Endothelial cell of umbilical vein (primary cell): ENCODE measurements around the gene VARS1. TPM values are rescaled to one million over a fixed set of nuclear protein-coding genes. Genes with fewer than 3 reads are reported as not detected.

Experiments used
- BruUV-seq: library from RNA; stranded (reverse); fragments of 400-500 nt; replicated peaks from 2 replicates; lab custom pipeline; 2021; lab: Mats Ljungman, UMichigan
- CTCF ChIA-PET: fragments of 300-600, 350-600 bp; sonication (Branson Sonifier 250); formaldehyde crosslinking; loops from one replicate; lab custom pipeline; 2021; ENCODE audit warnings: antibody characterized with exemption, inconsistent platforms; lab: Charles Lee
- POLR2A ChIA-PET: fragments of 300-600, 350-600 bp; sonication (Branson Sonifier 250); formaldehyde crosslinking; loops from one replicate; lab custom pipeline; 2021; ENCODE audit warnings: antibody characterized with exemption, inconsistent platforms; lab: Charles Lee
- DNase-seq: peaks from one replicate; pipeline ENCODE4 v3.0.0-alpha.2; 2011; ENCODE audit warnings: low read depth, low spot score
- FAIRE-seq: peaks from 2 replicates; lab custom pipeline; 2011; peaks lifted over from hg19 to GRCh38; lab: Jason Lieb, UNC
- H2AFZ ChIP-seq: 2 replicates; pipeline ENCODE4 v1.6.0; 2012; ENCODE audit warnings: low read depth, low read length, control low read depth, inconsistent platforms
- H3K27ac ChIP-seq: 2 replicates; pipeline ENCODE4 v1.5.1; 2011; ENCODE audit warnings: low read depth, mild to moderate bottlenecking, control low read depth, low read length, moderate library complexity; ENCODE audit not compliant: insufficient read depth
- H3K27me3 ChIP-seq, 2 experiments: 2 replicates each; pipeline versions ENCODE4 v1.6.0 to v1.6.1; 2011; ENCODE audit warnings: low read length in 2 of 2, mixed read lengths in 1 of 2; ENCODE audit not compliant: control insufficient read depth in 2 of 2, insufficient read depth in 2 of 2
- H3K36me3 ChIP-seq, 2 experiments: 2 replicates in 1 of 2; 3 replicates in 1 of 2; pipeline ENCODE4 v1.5.1; 2011; ENCODE audit warnings: low read length in 2 of 2, mild to moderate bottlenecking in 1 of 2, moderate library complexity in 1 of 2; ENCODE audit not compliant: control insufficient read depth in 2 of 2, insufficient read depth in 2 of 2; ENCODE audit errors: extremely low read depth in 1 of 2
- H3K4me1 ChIP-seq: 3 replicates; pipeline ENCODE4 v1.5.1; 2011; ENCODE audit warnings: mild to moderate bottlenecking, low read length; ENCODE audit not compliant: control insufficient read depth, insufficient read depth; ENCODE audit errors: extremely low read depth
- H3K4me2 ChIP-seq: 2 replicates; pipeline ENCODE4 v1.6.1; 2011; ENCODE audit warnings: low read length, control low read depth, mixed read lengths; ENCODE audit not compliant: insufficient read depth
- H3K4me3 ChIP-seq, 3 experiments: fragments of 200-600 bp in 1 of 3; sonication (generic), shearing (Covaris generic) in 1 of 3; replicated peaks in 1 of 3; 2 replicates each; pipeline ENCODE4 v1.5.1; 2011 to 2016; ENCODE audit warnings: control low read depth in 3 of 3, low read length in 3 of 3, mild to moderate bottlenecking in 2 of 3, inconsistent platforms in 1 of 3, low read depth in 1 of 3, moderate library complexity in 1 of 3; ENCODE audit not compliant: insufficient read depth in 1 of 3
- H3K79me2 ChIP-seq: 2 replicates; pipeline ENCODE4 v1.6.0; 2012; ENCODE audit warnings: low read length, inconsistent platforms; ENCODE audit not compliant: control insufficient read depth, insufficient read depth
- H3K9ac ChIP-seq: replicated peaks from 2 replicates; pipeline ENCODE3; 2011; ENCODE audit warnings: low read length, control low read depth; ENCODE audit not compliant: insufficient read depth; ENCODE audit errors: extremely low read depth
- H3K9me1 ChIP-seq: replicated peaks from 3 replicates; pipeline ENCODE4 v1.6.0; 2011; ENCODE audit warnings: mild to moderate bottlenecking, low read length; ENCODE audit not compliant: control insufficient read depth, insufficient read depth; ENCODE audit errors: extremely low read depth
- H3K9me3 ChIP-seq: replicated peaks from 2 replicates; pipeline ENCODE4 v1.5.1; 2012; ENCODE audit warnings: low read length, inconsistent platforms; ENCODE audit not compliant: control insufficient read depth, insufficient read depth
- H4K20me1 ChIP-seq: replicated peaks from 2 replicates; pipeline ENCODE3; 2011; ENCODE audit warnings: mild to moderate bottlenecking, low read length; ENCODE audit not compliant: control insufficient read depth, insufficient read depth; ENCODE audit errors: extremely low read depth
- EZH2 ChIP-seq: IDR thresholded peaks from 2 replicates; pipeline ENCODE4 v1.6.1; 2012; ENCODE audit warnings: borderline replicate concordance, low read depth, mild to moderate bottlenecking, moderate library complexity, low read length, inconsistent platforms; ENCODE audit not compliant: severe bottlenecking
- GATA2 ChIP-seq: IDR thresholded peaks from 2 replicates; pipeline ENCODE4 v1.7.0; 2011; ENCODE audit warnings: low read depth, mild to moderate bottlenecking, moderate library complexity, mixed read lengths, low read length; ENCODE audit not compliant: insufficient read length, insufficient read depth
- JUN ChIP-seq: IDR thresholded peaks from 2 replicates; pipeline ENCODE4 v1.6.1; 2011; ENCODE audit warnings: borderline replicate concordance, low read depth; ENCODE audit not compliant: insufficient read length, insufficient read depth
- POLR2AphosphoS5 ChIP-seq: IDR thresholded peaks from 2 replicates; pipeline ENCODE4 v1.6.1; 2012; ENCODE audit warnings: low read depth, mild to moderate bottlenecking, control low read depth, low read length, moderate library complexity; ENCODE audit not compliant: insufficient read depth
- dilution Hi-C: fragments of 300-500 bp; cut with MboI; formaldehyde crosslinking; loops from one replicate; pipeline ENCODE4 v1.15.0; 2019; ENCODE audit warnings: low sequenced_read_pairs; ENCODE audit not compliant: extremely low pct_ligation_motif_present
- intact Hi-C: fragments of 100-400 bp; cut with micrococcal nuclease; formaldehyde crosslinking; loops from one replicate; pipeline ENCODE4 v1.10.0; 2022
- polyA plus RNA-seq, 4 experiments: library from polyadenylated mRNA; depleted of rRNA in 3 of 4; stranded (reverse) in 3 of 4; unstranded in 1 of 4; fragments of >200 nt; gene quantifications; 2 replicates each; pipeline versions ENCODE4 v1.2.1 to v1.2.3, GENCODE V29; 2011 to 2012; ENCODE audit warnings: missing spikeins in 1 of 4
- total RNA-seq: library from RNA; stranded (reverse); gene quantifications from 2 replicates; pipeline ENCODE4 v1.2.3, GENCODE V29; 2021
- TF ChIP-seq, protein P1 (sequence below), 2 donors: IDR thresholded peaks; 1 replicate in 1 of 2; 2 replicates in 1 of 2; pipeline ENCODE4 v1.5.1; 2011; ENCODE audit warnings: low read length in 2 of 2, mild to moderate bottlenecking in 2 of 2, moderate library complexity in 2 of 2, control low read depth in 1 of 2, inconsistent platforms in 1 of 2, low read depth in 1 of 2; ENCODE audit not compliant: insufficient read depth in 1 of 2; ENCODE audit errors: extremely low read depth in 1 of 2
- TF ChIP-seq, protein P2 (sequence below): IDR thresholded peaks from 2 replicates; pipeline ENCODE4 v1.6.1; 2011; ENCODE audit not compliant: insufficient read depth, insufficient read length

Gene VARS1
- total and polyA plus RNA-seq, 2 donors (not counting 3 experiments of a cell fraction or from before 2014, with no cell fraction given), result 37.4 to 121 TPM

DNA sequence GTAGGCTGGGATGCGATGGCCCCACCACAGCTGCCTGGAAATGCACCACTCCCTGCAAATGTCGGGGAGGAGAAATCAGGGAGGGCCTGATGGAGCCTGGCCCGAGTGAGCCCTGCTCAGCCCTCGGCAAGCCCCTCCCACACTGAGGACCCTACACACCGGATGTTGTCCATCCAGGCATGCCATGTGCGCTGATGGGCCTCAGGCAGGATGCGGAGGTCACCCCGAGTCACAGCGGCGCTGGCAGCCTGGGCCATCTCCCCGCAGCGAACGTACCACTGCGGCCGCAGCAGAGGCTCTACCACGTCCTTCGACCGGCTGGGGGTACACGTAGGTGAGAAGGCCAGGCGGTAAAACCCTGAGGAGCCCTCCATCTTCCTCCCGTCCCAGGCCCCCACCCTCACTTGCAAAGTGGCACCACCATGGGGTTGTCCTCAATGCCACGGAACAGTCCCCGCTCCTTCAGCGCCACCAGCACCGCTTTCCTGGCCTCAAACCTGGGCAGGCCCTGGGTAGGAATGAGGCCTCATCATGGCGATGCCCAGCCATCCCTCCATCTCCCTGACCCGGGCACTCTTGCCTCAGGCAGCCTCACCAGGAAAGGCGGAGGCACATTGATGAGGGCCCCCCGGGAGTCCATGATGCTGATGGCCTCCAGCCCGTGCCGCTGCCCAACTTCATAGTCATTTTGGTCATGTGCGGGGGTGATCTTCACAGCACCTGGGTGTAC lies 13.3 kb downstream of the VARS1 start:
- no peak for FAIRE-seq
- H4K20me1 ChIP-seq, result no peaks in the 10 kb centered on the region
- no peaks in the 10 kb centered on the region for H3K79me2 ChIP-seq
- ChIA-PET POLR2A (no interaction called here), CTCF (interaction anchor here (0.6 to 1.1 kb wide), 2 partner anchors 9 to 24 kb away, joined by 3 read pairs; partner anchors contain the start of gene LSM2)
- H3K9me1 ChIP-seq, result no peaks in the 10 kb centered on the region
- no peak overlapping the region for H3K4me2 ChIP-seq
- no peak overlapping the region for H3K9ac ChIP-seq
- intact Hi-C loops, result no loop called here
- H3K9me3 ChIP-seq, result no peaks in the 10 kb centered on the region
- no peaks in the 10 kb centered on the region for H3K27me3 ChIP-seq
- no peak overlapping the region for H2AFZ ChIP-seq
- no peaks in the 10 kb centered on the region for H3K4me1 ChIP-seq
- no peak overlapping the region for H3K27ac ChIP-seq
- no peak for DNase-seq
- dilution Hi-C loops, result no loop called here
- H3K36me3 ChIP-seq, result peaks cover 8 to 46% of the 10 kb centered on the region in 2 experiments
- H3K4me3 ChIP-seq, result no peak overlapping the region
- TF ChIP-seq, protein P1, sequence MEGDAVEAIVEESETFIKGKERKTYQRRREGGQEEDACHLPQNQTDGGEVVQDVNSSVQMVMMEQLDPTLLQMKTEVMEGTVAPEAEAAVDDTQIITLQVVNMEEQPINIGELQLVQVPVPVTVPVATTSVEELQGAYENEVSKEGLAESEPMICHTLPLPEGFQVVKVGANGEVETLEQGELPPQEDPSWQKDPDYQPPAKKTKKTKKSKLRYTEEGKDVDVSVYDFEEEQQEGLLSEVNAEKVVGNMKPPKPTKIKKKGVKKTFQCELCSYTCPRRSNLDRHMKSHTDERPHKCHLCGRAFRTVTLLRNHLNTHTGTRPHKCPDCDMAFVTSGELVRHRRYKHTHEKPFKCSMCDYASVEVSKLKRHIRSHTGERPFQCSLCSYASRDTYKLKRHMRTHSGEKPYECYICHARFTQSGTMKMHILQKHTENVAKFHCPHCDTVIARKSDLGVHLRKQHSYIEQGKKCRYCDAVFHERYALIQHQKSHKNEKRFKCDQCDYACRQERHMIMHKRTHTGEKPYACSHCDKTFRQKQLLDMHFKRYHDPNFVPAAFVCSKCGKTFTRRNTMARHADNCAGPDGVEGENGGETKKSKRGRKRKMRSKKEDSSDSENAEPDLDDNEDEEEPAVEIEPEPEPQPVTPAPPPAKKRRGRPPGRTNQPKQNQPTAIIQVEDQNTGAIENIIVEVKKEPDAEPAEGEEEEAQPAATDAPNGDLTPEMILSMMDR (IDR thresholded peaks at IDR 0.05; ENCODE audit: extremely low read depth in 1 of 2, insufficient read depth in 1 of 2, low read depth in 1 of 2, low read length in 2 of 2), result no peak
- TF ChIP-seq EZH2, result no peak
- TF ChIP-seq GATA2, result no peak
- TF ChIP-seq JUN, result no peak
- TF ChIP-seq, protein P2, sequence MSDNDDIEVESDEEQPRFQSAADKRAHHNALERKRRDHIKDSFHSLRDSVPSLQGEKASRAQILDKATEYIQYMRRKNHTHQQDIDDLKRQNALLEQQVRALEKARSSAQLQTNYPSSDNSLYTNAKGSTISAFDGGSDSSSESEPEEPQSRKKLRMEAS, result no peak
- TF ChIP-seq POLR2AphosphoS5, result no peak
- no TSS peak for BruUV-seq
